GM03348 (cell line): ENCODE measurements around the gene KIF3A.

ENCODE experiments used
- DNase-seq: peaks from one replicate; pipeline ENCODE4 v3.0.0; 2012; ENCODE audit warnings: low spot score

Gene KIF3A

DNA sequence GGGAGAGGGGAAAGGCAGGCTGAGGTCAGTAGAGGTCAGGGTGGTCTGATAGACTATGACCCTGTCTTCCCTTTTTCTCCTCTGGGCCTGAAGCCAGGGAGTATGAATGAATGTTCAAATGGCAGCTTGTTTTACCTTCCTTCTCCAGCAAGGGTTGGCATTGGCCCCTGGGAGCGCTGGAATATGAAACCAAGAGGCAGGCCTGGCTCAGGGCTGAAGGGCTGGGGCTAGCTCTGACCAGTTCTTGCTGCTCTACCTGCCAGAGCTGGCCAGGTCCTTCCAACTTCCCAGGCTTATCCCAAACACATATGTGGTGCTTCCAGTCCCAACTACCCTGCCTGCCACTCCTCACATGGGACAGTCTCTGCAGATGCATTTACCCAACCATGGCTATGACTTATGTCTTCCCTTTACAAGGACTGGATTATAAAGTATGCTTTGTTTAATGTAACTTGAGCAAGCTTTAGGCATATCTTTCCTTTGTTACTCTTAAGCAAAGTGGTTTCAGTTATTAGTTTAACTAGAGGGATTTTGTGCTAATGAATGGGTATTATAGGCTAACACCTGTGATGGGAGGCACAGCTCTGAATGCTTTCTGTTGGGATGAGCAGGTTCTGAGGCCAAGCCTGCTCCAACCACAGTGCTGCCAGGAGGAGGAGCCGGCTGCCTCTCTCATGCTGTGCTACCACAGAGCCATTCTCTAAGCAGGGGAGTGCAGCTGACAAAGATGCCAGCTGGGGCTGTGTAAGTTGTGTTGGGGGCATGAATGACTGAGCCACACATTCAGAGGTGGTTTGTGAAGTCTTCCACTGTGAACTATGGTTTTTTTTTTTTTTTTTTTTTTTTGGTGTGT, 16.0 kb upstream of the KIF3A start:
- no peak for DNase-seq

DNA sequence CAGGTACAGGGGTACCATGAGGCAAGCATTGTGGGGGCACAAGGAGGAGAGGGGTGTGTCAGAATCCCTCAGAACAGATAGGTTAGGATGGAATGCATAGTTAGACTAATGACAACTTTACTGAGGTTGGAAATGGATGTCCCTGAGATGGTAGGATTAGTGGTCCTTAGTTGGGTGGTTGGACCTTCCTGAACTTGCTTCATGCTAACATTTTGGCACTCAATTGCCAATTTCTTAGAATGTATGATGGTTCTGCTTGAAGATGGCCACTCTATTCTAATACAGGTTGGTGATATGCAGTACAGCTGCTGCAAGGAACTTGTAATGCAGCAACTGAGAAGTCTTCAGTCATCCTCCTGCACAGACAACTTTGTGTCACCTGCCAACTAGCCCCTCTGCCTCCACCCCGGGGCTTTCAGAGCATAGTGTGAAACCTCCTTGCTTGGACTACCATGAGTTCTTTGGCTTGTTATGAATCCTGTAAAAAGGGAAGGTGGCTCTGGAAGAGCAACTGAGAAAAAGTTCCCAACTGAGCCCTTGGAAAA, 15.3 kb upstream of the KIF3A start:
- DNase-seq = no peak

DNA sequence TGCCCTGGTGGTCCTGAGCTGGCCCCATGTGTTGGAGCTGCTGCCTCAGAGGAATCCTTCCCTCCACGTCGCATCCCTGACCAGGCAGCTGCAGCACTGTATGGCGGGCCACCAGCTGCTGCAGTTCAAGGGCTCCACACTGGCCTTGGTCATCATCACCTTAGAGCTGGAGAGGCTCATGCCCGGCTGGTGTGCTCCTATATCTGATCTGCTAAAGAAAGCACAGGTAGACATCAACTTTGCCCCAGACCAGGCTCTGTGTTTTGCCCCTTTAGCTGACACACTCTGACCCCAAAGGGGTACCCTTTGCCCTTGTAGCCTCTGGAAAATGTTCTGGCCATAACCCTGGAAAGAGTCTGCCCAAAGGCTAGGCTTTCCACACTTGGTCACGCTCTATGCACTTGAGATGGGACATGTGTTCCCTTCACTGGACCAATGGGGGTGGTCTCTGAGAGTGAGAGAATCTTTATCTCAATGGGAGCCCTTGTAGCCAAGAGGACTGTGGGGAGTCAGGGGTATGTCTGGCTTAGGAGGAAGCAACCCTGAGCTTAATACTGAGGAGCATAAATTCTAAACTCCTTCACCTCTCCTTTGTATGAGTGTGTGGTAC, 14.7 kb upstream of the KIF3A start:
- no peak for DNase-seq

DNA sequence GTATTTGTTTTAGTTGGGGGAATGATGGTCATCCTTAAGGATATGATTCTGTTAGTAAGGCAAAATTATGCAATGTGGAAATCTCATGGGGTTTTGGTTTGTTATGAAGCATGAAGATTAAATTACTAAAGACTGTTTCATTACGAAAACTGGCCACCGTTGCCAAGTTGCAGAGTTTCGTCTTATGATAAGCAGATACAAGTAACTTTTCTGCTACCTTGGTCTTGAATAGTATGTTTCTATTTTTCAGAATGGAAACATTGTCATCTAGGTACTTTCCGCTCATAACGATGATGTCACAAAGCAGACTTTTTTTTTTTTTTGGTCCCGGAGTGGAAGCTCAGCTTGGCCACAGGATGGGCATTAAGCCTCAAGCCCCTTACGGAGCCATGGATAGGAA, 14.1 kb upstream of the KIF3A start:
- DNase-seq = peak; percentile 77

DNA sequence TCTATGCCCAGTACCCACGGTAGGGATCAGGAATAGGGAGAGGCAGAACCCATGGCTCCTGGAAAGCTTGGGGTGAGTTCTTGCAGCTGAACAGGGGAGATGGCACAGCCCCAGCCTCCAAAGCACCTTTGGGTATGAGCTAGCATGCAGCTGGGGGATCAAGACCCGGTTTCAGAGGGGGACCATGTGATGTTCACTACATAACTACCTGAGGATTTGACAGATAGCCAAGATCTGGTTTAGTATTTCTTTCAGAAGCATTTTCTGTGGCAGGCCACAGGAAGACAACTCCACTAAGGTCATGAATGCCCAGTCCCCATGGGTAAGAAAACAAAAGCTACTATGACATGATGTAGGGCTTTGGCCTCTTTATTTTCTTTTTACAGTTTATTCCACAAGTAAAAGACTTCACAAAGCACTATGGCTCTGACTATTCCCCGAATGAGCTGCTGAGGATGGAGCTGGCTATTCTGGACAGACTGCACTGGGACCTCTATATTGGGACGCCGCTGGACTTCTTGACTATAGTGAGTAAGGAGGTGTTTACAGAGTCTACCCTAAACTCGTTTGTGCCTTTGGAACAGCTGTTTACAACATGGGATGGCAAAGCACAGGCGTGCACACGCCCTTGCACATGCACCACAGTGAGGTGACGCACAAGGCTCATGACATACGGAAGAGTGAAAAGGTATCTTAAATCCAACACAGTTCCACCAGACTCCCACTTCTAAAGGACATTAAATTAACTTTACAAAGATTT, 13.3 kb upstream of the KIF3A start:
- DNase-seq = no peak

DNA sequence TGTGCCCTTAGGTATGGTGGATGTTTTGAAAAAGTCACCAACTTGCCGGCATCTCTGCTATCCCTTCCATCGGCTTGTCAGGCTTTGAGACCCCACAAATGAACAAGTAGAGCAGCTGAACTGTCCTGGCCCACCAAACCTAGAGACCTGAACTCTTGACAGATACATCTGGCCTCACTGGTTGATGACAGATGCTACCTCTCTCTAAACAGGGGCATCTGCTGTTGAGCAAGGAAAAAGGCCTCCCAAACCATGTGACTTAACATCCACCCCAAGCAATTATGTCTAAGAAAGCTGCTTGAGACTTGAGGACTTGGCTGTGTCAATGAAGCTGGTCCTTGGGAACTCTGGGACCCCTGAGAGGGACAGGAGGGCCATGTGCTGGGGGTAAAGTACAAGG, 12.2 kb upstream of the KIF3A start:
- no peak for DNase-seq

DNA sequence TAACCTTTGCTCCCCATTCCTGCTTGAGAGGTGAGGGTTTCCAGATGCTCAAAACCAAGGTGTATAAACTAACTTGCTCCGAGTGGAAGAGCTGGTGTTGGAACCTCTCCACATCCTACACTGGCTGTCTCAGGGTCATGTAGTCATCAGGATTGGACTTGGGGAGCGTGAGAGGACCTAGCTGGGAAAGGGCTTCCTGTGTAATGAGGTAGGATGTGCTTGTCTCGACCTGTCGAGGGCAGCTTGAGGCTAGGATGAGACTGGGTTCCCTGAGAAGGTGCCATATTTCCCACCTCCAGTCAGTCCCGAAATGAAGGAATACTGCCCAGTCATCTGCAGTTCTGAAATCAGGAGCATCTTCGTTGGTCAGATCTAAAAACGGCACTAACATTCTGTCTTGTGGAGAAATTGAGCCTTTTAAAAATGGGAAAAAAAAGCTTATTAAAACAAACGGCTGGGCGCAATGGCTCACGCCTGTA, 11.2 kb upstream of the KIF3A start:
- DNase-seq = no peak

DNA sequence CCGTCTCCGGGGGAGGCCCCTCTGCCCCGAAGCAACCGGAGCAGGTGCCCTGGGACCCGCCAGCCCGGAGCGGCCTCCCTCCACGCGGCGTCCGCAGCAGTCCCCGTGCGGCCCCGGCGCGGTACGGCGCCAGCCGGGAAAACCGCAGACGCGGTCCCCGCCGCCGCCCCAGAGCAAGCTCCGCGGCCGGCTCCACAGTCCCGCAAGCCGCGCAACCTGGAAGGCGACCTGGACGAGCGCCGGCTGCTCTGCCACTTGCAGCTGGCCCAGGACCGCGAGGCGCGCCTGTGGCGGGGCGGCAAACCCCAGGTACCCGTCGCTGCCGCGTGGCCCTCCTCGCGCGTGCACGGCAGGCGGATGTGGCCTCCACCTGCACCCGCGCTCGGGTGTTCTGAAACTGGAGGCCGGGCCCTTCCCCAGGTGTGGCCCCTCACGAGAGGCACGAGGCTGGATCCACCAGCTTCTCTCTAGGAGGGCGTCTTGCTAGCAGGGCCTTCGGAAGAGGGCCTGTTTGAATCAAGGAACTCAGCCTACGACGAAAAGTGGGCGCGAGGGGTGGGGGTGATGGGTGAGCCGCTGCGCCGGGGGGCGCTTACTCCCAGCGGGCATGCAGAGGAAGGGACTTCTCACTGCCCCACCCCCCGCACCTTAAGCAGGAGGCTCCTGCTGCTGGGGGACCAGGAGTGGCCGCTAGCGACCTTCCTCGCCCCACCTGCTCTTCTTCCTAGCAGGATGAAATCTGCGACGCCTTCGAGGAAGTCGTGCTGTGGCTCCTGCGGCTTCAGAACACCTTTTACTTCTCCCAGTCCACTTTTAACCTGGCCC, 10.5 kb upstream of the KIF3A start:
- no peak for DNase-seq

DNA sequence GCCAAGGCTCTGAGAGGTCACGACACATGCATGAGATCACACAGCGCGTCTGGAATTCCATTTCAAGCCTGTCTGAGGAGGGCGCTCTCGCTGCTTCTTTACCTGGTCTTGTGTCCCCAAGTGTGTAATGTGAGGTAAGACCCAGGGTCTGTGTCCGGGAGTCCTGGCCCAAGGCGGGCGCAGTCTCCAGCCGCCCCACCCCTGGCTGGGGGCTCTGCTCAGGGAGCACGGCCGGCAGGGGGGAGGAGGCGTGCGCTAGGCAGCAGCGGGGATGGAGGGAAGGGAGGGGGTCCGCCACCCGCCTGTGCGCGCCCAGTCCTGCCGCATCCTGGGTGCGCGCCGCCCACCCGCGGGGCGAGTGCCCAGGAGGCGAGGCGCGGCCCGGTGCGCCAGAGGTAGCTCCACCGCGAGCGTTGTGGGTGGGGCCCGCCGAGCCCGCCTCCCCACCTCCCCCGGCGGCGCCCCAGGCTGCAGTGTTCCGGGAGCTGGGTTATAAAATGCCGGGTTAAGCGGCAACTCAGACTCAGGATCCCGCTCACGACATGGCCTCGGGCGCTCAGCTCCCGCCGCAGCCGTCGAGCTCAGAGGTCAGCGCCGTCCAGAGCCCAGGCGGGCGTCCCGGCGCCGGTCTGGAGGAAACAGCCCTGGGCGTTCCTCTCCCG, 9.7 kb upstream of the KIF3A start, which contains the start of gene CCNI2:
Gene CCNI2, plus strand, starts transcription at position 473 of the 662 bp plus-strand sequence. Its CDS starts 70 bp downstream, at position 543.
- peak; percentile 35 for DNase-seq

DNA sequence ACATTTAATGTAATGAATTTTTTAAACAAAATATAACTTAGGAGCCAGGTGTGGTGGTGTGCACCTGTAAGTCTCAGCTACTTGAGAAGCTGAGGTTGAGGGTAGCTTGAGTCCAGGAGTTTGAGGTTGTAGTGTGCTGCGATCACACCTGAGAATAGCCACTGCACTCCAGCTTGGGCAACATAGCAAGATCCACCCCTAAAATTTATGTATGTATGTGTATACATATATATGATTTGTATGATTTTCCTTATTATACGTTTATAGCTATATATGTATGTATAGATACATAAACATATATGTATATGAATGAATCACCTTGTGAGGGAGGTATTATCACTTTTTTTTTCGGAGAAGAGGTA, 9.2 kb upstream of the KIF3A start:
- DNase-seq = no peak

DNA sequence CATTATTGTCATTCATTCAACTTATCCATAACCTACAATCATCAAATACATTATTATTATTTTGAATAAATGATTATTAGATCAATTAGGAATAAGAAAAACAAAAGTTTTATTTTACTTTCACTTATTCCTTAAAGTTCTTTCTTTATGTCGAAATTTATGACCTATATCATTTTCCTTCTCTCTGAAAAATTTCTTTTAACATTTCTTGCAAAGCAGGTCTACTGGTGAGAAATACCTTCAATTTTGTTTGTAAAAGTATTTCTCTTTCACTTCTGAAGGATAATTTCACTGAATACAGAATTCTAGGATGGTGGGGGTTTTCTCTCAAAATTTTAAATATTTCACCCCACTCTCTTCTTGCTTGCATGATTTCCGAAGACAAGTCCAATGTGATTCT, 7.3 kb upstream of the KIF3A start:
- DNase-seq = no peak

DNA sequence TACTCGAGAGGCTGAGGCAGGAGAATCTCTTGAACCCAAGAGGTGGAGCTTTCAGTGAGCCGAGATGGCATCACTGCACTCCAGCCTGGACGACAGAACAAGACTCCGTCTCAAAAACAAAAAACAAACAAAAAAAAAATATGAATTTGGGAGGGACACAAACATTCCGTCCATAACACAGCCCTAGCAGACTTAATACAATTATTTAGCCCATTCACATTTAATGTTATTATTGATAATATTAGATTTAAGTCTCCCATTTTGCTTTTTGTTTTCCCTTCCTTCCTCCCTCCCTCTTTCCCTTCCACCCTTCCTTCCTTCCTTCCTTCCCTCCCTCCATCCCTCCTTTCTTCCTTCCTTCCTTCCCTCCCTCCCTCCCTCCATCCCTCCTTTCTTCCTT, 5.3 kb upstream of the KIF3A start:
- no peak for DNase-seq

DNA sequence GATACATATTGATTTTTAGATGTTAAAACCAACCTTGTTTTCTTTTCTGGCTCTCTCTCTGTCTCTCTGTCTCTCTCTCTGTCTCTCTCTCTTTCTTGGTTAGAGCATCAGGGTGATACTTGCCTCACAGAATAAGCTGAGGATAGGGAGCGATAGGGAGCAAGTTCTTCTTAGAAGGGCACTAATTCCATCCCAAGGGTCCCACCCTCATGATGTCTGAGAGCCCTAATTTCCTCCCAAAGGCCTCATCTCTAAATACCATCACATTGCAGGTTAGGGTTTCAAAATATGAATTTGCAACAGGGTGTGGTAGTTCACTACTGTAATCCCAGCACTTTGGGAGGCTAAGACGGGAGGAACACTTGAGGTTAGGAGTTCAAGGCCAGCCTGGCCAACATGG, 4.8 kb upstream of the KIF3A start:
- no peak for DNase-seq

DNA sequence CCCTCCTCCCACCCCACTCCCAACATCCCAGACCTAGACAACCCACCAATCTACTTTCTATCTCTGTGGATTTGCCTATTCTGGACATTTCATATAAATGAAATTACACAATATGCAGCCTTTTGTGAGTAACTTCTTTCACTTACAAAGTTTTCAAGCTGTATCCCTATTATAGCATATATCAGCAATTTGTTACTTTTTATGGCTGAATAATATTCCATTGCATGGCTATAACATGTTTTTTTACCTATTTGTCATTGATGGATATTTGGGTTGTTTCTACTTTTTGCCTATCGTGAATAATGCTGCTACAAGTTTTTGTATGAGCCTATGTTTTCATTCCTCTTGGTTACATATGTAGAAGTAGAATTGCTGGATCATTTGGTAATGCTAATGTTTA, 1.9 kb upstream of the KIF3A start:
- no peak for DNase-seq

DNA sequence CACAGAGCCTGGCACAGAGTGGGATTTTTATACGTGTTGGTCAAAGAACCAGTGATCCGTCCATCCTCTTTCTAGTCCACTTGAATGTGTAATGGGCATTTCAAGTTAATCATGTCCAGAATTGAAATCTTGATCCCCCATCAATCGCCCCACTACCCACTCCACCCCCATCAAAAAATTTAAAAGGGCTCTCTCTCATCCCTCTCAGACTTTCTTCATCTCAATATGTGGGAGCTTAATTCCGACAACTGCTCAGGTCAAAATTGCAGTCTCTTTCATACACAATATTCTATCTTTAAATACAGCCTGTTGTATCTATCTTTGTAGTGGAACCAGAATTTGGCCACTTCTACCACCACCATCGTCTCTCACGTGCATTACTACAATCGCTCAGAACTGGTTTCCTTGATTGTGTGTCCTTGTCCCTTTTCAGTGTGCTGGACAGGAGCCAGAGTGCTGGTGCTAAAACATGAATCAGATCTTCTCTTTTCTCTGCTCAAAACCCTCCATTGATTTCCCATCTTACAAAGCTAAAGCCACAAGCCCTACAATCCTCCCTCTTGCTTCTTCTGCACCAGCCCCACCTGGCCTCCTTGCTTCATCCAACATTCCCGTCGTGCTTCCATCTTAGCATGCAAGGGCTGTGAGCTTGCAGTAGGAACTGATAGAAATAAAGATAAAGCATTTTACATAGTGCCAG, 786 bp upstream of the KIF3A start:
- DNase-seq = no peak

DNA sequence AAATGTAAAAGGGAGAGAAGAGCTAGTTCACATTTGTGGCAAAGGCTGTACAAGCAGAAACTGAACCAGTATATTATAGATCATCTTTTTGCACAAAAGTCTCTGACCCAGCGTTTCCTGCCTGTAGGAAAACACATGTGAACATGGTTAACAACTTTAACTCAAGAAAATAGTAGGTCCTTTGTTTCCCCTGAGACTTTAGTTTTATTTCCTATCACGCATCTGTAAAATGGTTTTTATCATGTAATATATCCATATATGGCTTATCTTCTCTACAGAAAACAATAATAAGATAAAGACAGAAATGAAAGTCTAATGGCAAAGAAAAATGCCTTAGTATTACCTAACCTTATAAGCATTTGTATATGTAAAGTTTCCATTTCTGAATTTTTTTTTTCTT, 2.7 kb downstream of the KIF3A start:
- no peak for DNase-seq

DNA sequence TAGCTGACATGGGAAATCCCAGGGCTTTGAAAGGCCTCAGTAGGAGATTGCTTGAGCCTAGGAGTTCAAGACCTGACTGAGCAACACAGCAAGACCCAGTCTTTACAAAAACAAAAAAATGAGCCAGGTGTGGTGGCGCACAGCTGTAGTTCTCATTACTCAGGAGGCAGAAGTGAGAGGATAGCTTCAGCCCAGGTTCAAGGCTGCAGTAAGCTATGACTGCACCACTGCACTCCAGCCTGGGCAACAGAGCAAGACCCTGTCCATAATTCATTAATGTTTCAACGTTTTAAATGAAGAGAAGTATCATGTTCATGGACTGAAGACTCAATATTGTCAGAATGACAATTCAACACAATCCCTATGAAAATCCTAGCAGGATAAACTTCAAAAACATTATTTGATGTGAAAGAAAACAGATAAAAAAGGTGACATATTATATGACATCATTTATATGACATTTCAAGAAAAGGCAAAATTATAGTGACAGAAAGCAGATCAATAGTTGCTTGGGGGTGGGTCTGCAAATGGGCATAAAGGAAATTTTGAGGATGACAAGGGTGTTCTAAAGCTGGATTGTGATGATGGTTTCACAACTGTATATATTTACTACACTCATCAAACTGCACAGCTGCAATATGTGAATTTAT, 3.7 kb downstream of the KIF3A start:
- DNase-seq = no peak

DNA sequence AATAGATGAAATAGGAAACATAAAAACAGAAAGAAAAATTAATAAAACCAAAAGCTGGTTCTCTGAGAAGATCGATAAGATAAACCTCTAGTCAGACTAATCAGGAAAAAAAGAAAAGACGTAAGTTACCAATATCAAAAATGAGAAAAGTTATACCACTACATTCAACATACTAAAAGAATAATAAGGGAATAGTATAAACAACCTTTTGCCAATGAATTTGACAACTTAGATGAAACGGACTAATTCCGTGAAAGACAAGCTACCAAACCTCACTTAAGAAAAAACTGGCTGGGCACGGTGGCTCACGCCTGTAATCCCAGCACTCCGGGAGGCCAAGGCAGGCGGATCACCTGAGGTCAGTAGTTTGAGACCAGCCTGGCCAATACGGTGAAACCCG, 7.5 kb downstream of the KIF3A start:
- no peak for DNase-seq

DNA sequence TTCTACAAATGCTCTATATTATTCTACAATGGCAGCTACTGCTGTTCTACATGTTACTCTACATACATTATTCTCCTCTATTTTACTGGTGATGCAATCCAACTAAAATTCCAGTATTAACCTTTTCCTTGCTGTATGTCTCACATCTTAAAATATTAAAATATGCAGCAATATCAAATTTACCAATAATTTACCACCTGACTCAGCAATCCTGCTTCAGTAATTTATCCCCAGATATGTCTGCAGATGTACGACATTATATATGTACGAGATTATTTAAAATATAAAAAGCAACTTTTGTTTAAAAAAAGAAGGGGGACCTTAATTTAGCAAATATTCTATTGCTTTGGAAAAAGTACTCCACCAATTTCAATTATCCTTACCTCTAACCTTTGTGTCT, 11.6 kb downstream of the KIF3A start:
- DNase-seq = no peak
